Psoas muscle (tissue), 8 donors: ENCODE data around the gene C1orf21. TPM values are rescaled to one million over a fixed set of nuclear protein-coding genes. Genes with fewer than 3 reads are reported as not detected.
A peak's percentile ranks its signal among the peaks of the same experiment; 100 is the strongest.

Experiments used
- ATAC-seq, 4 donors: fragments of 200-7000 bp; cut with Tn5 transposase; one replicate each; pipeline ENCODE4 v1.9.1; 2020; ENCODE audit warnings: moderate library complexity in 3 of 4, mild to moderate bottlenecking in 2 of 4
- DNase-seq, 2 donors: peaks; one replicate each; pipeline ENCODE4 v3.0.0-alpha.2; 2020
- H3K27ac ChIP-seq: fragments of 200-600 bp; one replicate; pipeline ENCODE4 v1.8.0; 2022
- H3K27me3 ChIP-seq, 3 donors: fragments of 200-600 bp in 1 of 3; one replicate each; pipeline versions ENCODE4 v1.6.1 to v1.8.0; 2013 to 2022; ENCODE audit warnings: low read length in 2 of 3, mild to moderate bottlenecking in 2 of 3, moderate library complexity in 1 of 3; ENCODE audit not compliant: insufficient read depth in 3 of 3
- H3K36me3 ChIP-seq, 2 donors: fragments of 200-600 bp in 1 of 2; one replicate each; pipeline versions ENCODE4 v1.6.1 to v1.8.0; 2013 to 2022; ENCODE audit warnings: low read depth in 1 of 2, mild to moderate bottlenecking in 1 of 2, moderate library complexity in 1 of 2; ENCODE audit not compliant: insufficient read depth in 1 of 2
- H3K4me1 ChIP-seq: fragments of 200-600 bp; one replicate; pipeline ENCODE4 v1.8.0; 2022
- H3K4me3 ChIP-seq: fragments of 200-600 bp; one replicate; pipeline ENCODE4 v1.8.0; 2022; ENCODE audit warnings: mild to moderate bottlenecking
- H3K9me3 ChIP-seq: fragments of 200-600 bp; one replicate; pipeline ENCODE4 v1.8.0; 2022
- CTCF ChIP-seq: fragments of 200-600 bp; IDR thresholded peaks from one replicate; pipeline ENCODE4 v1.8.0; 2022; ENCODE audit warnings: antibody characterized with exemption
- WGBS, 3 donors: extraction: QIAGEN DNeasy Blood & Tissue Kit; methylation state at CpG; one replicate each; pipeline versions ENCODE4 v1.1.6 to v1.1.7; 2013; 5-methylcytosine and 5-hydroxymethylcytosine counted together
- intact Hi-C, 2 donors: fragments of 100-400 bp; cut with DNase I; formaldehyde crosslinking; loops; one replicate each; pipeline versions ENCODE4 v1.11.0 to v1.14.2; 2022
- polyA plus RNA-seq, 3 donors: library from polyadenylated mRNA; stranded (reverse); fragments of 200-250 nt; gene quantifications; one replicate each; pipeline ENCODE4 v1.2.3, GENCODE V29; 2013
- total RNA-seq, 4 donors: library from RNA; stranded (reverse); fragmentation: NEBNext Ultra II Directional in 2 of 4; extraction: Animal tissue kit (Norgen Biotek cat#: 25700) in 2 of 4; gene quantifications; one replicate each; pipeline versions ENCODE4 v1.2.1 to v1.2.4, GENCODE V29; 2021 to 2023
- donor health status: healthy with polysubstance abuse.
- donor health status: DM: no; HTN: no; CAD: no; lungs with moderate emphysema.
- donor health status: Bipolar disorder and iron deficiency.
- donor health status: healthy.
- donor health status: DM: yes; HTN: yes; CAD: no.
- donor health status: DM: no; HTN: no; CAD: no.
- donor health status: DM: no; HTN: no; CAD: no.
- donor health status: DM: yes; HTN: yes; CAD: no.

Gene C1orf21
- total and polyA plus RNA-seq, 7 donors: 55.5 to 216 (median 171) TPM

GRCh38 chr1:184555665-184556641 is 169.1 kb downstream of the C1orf21 start:
- no peaks in the 10 kb centered on the region for H3K9me3 ChIP-seq
- H3K36me3 ChIP-seq: no peaks in the 10 kb centered on the region
- no peaks in the 10 kb centered on the region for H3K27me3 ChIP-seq
- H3K4me1 ChIP-seq: peaks cover 37% of the 10 kb centered on the region
- TF ChIP-seq CTCF: no peak
- ATAC-seq (peak; percentile 81 to 85 (median 83)), DNase-seq (no peak)
- WGBS, 3 donors: 55 to 63% (median 58%) methylated on average over 7 of the region's 7 CpGs
- intact Hi-C loops: loop anchor here (2.0 to 5.0 kb wide), 2 partner anchors 167 to 169 kb away; partner anchors contain the start of gene C1orf21 (in 1 of the 2)
- peak overlapping the region; percentile 93 for H3K27ac ChIP-seq
- H3K4me3 ChIP-seq: no peak overlapping the region

- H3K36me3 ChIP-seq: no peaks in the 10 kb centered on the region
- no peaks in the 10 kb centered on the region for H3K27me3 ChIP-seq
- H3K4me1 ChIP-seq: peaks cover 42% of the 10 kb centered on the region
- H3K4me3 ChIP-seq: no peak overlapping the region
- no peak for TF ChIP-seq CTCF
- ATAC-seq (peak; percentile 44 to 84 (median 72)), DNase-seq (no peak)
- 38 to 46% (median 38%) methylated on average over 2 of the region's 2 CpGs for WGBS, 3 donors
- peak overlapping the region; percentile 93 for H3K27ac ChIP-seq
- H3K9me3 ChIP-seq: no peaks in the 10 kb centered on the region
- intact Hi-C loops: loop anchor here (2.0 to 5.0 kb wide), 2 partner anchors 168 to 169 kb away; partner anchors contain the start of gene C1orf21 (in 1 of the 2)
Observed at GRCh38 chr1:184556665-184557064, 169.8 kb downstream of the C1orf21 start.

- Histone ChIP-seq H3K4me3 (no peak overlapping the region), H3K4me1 (peaks cover 52% of the 10 kb centered on the region), H3K9me3 (no peaks in the 10 kb centered on the region), H3K36me3 (no peaks in the 10 kb centered on the region), H3K27me3 (no peaks in the 10 kb centered on the region), H3K27ac (peak overlapping the region; percentile 93)
- intact Hi-C loops: loop anchor here (2.0 to 5.0 kb wide), 2 partner anchors 169 to 170 kb away; partner anchors contain the start of gene C1orf21 (in 1 of the 2)
- no peak for TF ChIP-seq CTCF
- 74 to 80% (median 76%) methylated on average over 3 of the region's 3 CpGs for WGBS, 3 donors
- no peak for DNase-seq
- ATAC-seq: no peak
Observed at GRCh38 chr1:184557423-184558347, 170.9 kb downstream of the C1orf21 start.

- Histone ChIP-seq H3K27me3 (no peaks in the 10 kb centered on the region), H3K4me1 (peaks cover 56% of the 10 kb centered on the region), H3K9me3 (no peaks in the 10 kb centered on the region), H3K4me3 (no peak overlapping the region), H3K27ac (peak overlapping the region; percentile 93), H3K36me3 (no peaks in the 10 kb centered on the region)
- DNase-seq (no peak), ATAC-seq (peak in 1 of 4 donors; percentile 35)
- intact Hi-C loops: loop anchor here in 1 of 2 donors (5.0 kb wide), 1 partner anchor 171 kb away; the partner anchor contains the start of gene C1orf21
- TF ChIP-seq CTCF: no peak
Observed at GRCh38 chr1:184558691-184559090, 171.9 kb downstream of the C1orf21 start.
